SK-N-SH treated with all-trans-retinoic acid at 6 μM for 48 hours (cell line): ENCODE results near the gene FCF1.

Source experiments
- ATAC-seq: fragments of 200-7000 bp; cut with Tn5 transposase; 3 replicates; pipeline ENCODE4 v1.9.1; 2020; ENCODE audit warnings: mild to moderate bottlenecking, moderate library complexity
- ARNTL ChIP-seq: fragments of 450-650 bp; formaldehyde crosslinking; IDR thresholded peaks from 2 replicates; pipeline ENCODE4 v1.5.0; 2020; ENCODE audit warnings: low read depth, mild to moderate bottlenecking, moderate library complexity, borderline replicate concordance
- BACH2 ChIP-seq: fragments of 250-450 bp; sonication (Bioruptor Pico); IDR thresholded peaks from 2 replicates; pipeline ENCODE4 v1.9.0; 2021; ENCODE audit warnings: mild to moderate bottlenecking, borderline replicate concordance
- CSDC2 ChIP-seq: fragments of 250-450 bp; sonication (Bioruptor Pico); IDR thresholded peaks from 2 replicates; pipeline ENCODE4 v1.5.0; 2020; ENCODE audit warnings: mild to moderate bottlenecking, moderate library complexity
- ESRRG ChIP-seq: fragments of 250-450 bp; sonication (Bioruptor Pico); IDR thresholded peaks from 2 replicates; pipeline ENCODE4 v1.6.1; 2021; ENCODE audit warnings: mild to moderate bottlenecking
- GLIS3 ChIP-seq: fragments of 250-450 bp; sonication (Bioruptor Pico); IDR thresholded peaks from 2 replicates; pipeline ENCODE4 v1.5.0; 2020; ENCODE audit warnings: mild to moderate bottlenecking, moderate library complexity
- ISL1 ChIP-seq: fragments of 250-450 bp; sonication (Bioruptor Pico); IDR thresholded peaks from 2 replicates; pipeline ENCODE4 v2.1.2; 2022; ENCODE audit warnings: mild to moderate bottlenecking, moderate library complexity
- OSR1 ChIP-seq: fragments of 250-450 bp; sonication (Bioruptor Pico); IDR thresholded peaks from 2 replicates; pipeline ENCODE4 v1.8.0; 2022; ENCODE audit warnings: moderate library complexity, mild to moderate bottlenecking, inconsistent platforms
- PPARA ChIP-seq: fragments of 250-450 bp; sonication (Bioruptor Pico); IDR thresholded peaks from 2 replicates; pipeline ENCODE4 v1.5.0; 2020; ENCODE audit warnings: mild to moderate bottlenecking, borderline replicate concordance
- RARB ChIP-seq: fragments of 250-450 bp; sonication (Bioruptor Pico); IDR thresholded peaks from 2 replicates; pipeline ENCODE4 v1.8.0; 2021; ENCODE audit warnings: mild to moderate bottlenecking, moderate library complexity
- SNAI2 ChIP-seq: fragments of 250-450 bp; sonication (Bioruptor Pico); IDR thresholded peaks from 2 replicates; pipeline ENCODE4 v1.5.0; 2020; ENCODE audit warnings: mild to moderate bottlenecking, moderate library complexity
- TCF4 ChIP-seq: fragments of 250-450 bp; sonication (Bioruptor Pico); IDR thresholded peaks from 2 replicates; pipeline ENCODE4 v1.8.0; 2021; ENCODE audit warnings: mild to moderate bottlenecking, moderate library complexity, borderline replicate concordance
- TOX ChIP-seq: fragments of 250-450 bp; sonication (Bioruptor Pico); IDR thresholded peaks from 2 replicates; pipeline ENCODE4 v1.8.0; 2021; ENCODE audit warnings: mild to moderate bottlenecking, moderate library complexity, borderline replicate concordance
- ZC3H10 ChIP-seq: fragments of 250-450 bp; sonication (Bioruptor Pico); IDR thresholded peaks from 2 replicates; pipeline ENCODE4 v1.5.1; 2021; ENCODE audit warnings: mild to moderate bottlenecking, moderate library complexity
- ZFP3 ChIP-seq: fragments of 250-450 bp; sonication (Bioruptor Pico); IDR thresholded peaks from 2 replicates; pipeline ENCODE4 v1.5.0; 2020; ENCODE audit warnings: mild to moderate bottlenecking, moderate library complexity
- ZFP30 ChIP-seq: fragments of 450-650 bp; formaldehyde crosslinking; IDR thresholded peaks from 2 replicates; pipeline ENCODE4 v1.5.0; 2022; ENCODE audit warnings: mild to moderate bottlenecking, moderate library complexity
- ZNF565 ChIP-seq: fragments of 450-650 bp; formaldehyde crosslinking; conservative IDR thresholded peaks from 2 replicates; pipeline ENCODE4 v1.5.0; 2020; ENCODE audit warnings: low read depth, mild to moderate bottlenecking, moderate library complexity
- ZNF8 ChIP-seq: fragments of 450-650 bp; formaldehyde crosslinking; IDR thresholded peaks from 2 replicates; pipeline ENCODE4 v1.5.0; 2020; ENCODE audit warnings: mild to moderate bottlenecking, moderate library complexity
- TF ChIP-seq, protein P1 (sequence below): fragments of 250-450 bp; sonication (Bioruptor Pico); IDR thresholded peaks from 2 replicates; pipeline ENCODE4 v1.8.0; 2020; ENCODE audit warnings: mild to moderate bottlenecking, moderate library complexity, borderline replicate concordance
- TF ChIP-seq, protein P2 (sequence below): fragments of 250-450 bp; sonication (Bioruptor Pico); IDR thresholded peaks from 2 replicates; pipeline ENCODE4 v1.5.1; 2020; ENCODE audit warnings: low read depth, mild to moderate bottlenecking, moderate library complexity

Gene FCF1, protein sequence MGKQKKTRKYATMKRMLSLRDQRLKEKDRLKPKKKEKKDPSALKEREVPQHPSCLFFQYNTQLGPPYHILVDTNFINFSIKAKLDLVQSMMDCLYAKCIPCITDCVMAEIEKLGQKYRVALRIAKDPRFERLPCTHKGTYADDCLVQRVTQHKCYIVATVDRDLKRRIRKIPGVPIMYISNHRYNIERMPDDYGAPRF

DNA sequence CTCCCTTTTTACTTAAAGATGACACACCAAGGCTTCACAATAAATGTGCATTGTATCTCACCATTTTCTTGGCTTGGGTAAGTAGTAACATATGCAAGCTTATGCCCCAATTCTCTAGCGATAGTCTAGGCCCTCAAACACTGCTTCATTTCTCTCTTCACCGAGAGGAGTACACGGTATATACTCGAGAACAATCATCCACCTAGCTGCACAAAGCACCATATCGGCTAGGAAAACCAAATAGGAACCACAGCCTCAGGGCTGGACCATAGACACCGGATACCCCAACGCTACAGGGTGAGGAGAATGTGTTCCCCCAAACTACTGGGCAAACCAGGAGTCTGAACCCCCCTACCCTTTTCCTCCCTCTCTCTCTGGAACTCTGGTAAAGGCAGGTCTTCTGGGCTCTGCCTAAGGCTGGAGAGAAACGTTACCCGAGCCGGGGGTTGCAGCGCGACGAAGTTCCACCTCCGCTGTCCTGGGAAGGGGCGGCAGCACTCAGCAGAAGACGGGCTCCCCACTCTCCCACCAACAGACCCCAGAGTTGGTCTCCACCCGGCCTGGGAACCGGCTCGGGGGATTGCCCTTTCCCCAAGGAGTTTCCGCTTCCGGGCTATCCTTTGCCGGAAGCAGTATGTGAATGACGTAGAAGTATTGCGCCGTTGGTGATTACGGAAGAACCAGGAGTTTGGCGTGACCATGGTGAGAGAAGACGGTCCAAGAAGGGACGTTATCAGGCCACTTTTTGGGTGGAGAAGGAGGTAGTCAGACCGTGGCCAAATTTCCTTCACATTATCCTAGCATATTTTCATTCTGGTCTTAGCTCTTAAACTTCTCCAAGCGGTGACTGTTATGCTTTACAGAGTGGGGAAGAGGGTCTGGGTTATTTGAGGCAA lies at the start of gene FCF1, which contains the start of gene AREL1:
FCF1 (plus strand) TSS at position 646 of the 896 bp plus-strand sequence; CDS start at position 700, 54 bp downstream.
AREL1 (minus strand) TSS at position 582 of the 896 bp plus-strand sequence. CDS start 27,465 bp downstream, outside the sequence.
- ATAC-seq: peak; percentile 98
- TF ChIP-seq ZNF565 (CRISPR knock-in tag) (no peak), ZNF8 (CRISPR knock-in tag) (no peak), ISL1 (CRISPR knock-in tag) (no peak)
- TF ChIP-seq, protein P1, sequence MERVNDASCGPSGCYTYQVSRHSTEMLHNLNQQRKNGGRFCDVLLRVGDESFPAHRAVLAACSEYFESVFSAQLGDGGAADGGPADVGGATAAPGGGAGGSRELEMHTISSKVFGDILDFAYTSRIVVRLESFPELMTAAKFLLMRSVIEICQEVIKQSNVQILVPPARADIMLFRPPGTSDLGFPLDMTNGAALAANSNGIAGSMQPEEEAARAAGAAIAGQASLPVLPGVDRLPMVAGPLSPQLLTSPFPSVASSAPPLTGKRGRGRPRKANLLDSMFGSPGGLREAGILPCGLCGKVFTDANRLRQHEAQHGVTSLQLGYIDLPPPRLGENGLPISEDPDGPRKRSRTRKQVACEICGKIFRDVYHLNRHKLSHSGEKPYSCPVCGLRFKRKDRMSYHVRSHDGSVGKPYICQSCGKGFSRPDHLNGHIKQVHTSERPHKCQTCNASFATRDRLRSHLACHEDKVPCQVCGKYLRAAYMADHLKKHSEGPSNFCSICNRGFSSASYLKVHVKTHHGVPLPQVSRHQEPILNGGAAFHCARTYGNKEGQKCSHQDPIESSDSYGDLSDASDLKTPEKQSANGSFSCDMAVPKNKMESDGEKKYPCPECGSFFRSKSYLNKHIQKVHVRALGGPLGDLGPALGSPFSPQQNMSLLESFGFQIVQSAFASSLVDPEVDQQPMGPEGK (CRISPR knock-in tag): no peak

DNA sequence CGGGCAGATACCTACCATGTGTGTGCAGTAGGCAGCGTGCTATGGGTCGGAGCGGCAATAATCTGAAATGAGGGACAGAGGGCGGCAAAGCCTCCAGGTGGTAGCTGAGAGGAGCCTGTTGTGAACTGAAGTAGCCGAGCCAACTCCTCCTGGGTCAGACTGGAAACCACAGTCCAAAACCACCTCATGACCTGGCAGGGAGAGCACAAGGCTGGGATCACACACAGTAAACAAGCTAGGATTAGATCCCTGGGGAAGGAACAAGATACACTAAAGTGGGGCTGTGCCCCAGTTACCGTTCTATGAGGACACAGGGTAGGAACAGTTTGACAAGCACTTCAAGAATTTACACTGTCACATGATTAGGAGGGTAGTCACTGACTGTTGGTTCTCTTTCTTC lies 49.1 kb upstream of the FCF1 start:
- ATAC-seq: no peak
- TF ChIP-seq ZC3H10 (CRISPR knock-in tag) (no peak), ESRRG (CRISPR knock-in tag) (no peak), ARNTL (no peak), ISL1 (CRISPR knock-in tag) (no peak), GLIS3 (no peak), TCF4 (CRISPR knock-in tag) (no peak), SNAI2 (no peak), ZNF8 (CRISPR knock-in tag) (no peak), PPARA (CRISPR knock-in tag) (no peak), RARB (CRISPR knock-in tag) (no peak), TOX (CRISPR knock-in tag) (no peak)
- TF ChIP-seq, protein P1 (CRISPR knock-in tag): no peak
- TF ChIP-seq, protein P2, sequence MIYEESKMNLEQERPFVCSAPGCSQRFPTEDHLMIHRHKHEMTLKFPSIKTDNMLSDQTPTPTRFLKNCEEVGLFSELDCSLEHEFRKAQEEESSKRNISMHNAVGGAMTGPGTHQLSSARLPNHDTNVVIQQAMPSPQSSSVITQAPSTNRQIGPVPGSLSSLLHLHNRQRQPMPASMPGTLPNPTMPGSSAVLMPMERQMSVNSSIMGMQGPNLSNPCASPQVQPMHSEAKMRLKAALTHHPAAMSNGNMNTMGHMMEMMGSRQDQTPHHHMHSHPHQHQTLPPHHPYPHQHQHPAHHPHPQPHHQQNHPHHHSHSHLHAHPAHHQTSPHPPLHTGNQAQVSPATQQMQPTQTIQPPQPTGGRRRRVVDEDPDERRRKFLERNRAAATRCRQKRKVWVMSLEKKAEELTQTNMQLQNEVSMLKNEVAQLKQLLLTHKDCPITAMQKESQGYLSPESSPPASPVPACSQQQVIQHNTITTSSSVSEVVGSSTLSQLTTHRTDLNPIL (CRISPR knock-in tag): no peak
- TF ChIP-seq, all 23 proteins: peak for 0

GRCh38 chr14:74664717-74665116 lies 48.2 kb upstream of the FCF1 start:
- TF ChIP-seq TOX (CRISPR knock-in tag): no peak
- no peak for TF ChIP-seq ZNF8 (CRISPR knock-in tag)
- no peak for TF ChIP-seq RARB (CRISPR knock-in tag)
- no peak for TF ChIP-seq CSDC2 (CRISPR knock-in tag)
- no peak for TF ChIP-seq OSR1 (CRISPR knock-in tag)

DNA sequence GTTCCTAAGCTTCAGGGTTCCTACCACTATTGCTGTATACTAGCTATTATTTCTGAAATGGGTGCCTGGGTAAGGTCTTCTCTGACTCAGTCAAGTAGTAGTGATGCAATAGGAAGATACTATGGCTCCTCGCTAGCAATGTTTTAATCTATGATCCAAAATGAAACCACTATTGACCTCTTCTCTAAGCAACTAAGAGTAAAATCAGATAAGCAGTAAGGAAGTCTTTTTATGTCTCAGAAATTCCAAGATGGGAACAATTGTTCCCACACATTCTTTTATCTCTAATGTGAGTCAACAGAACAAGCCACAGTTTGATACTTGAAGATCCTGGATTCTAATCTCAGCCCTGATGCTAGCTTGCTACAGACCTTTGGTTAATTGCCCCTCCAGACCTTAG lies 45.2 kb upstream of the FCF1 start:
- TF ChIP-seq CSDC2 (CRISPR knock-in tag) (no peak), ZFP30 (no peak), ISL1 (CRISPR knock-in tag) (peak; percentile 27; the same call in 1 of the 2 replicates)
- TF ChIP-seq, all 23 proteins: peak for 1
- ATAC-seq: no peak

More at GRCh38 chr14:74664717-74665116, 48.2 kb upstream of the FCF1 start:
- ATAC-seq: no peak

DNA sequence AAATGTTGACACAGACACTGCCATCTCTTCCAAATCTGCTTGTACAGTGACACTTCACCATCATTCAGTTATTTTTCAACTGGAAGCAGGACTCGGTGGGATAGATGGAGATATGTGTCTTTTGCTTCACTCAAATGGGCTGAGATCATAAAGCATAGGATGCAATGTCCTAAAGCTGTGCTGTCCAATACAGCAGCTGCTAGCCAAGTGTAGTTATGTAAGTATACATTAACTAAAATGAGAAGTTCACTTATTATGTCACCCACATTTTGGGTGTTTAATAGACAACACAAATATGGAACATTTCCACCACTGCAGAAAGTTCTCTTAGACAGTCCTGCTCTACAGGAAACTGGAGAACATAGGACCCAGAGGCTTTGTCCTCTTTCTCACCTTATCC lies 43.7 kb upstream of the FCF1 start:
- ATAC-seq: no peak
- no peak for TF ChIP-seq ISL1 (CRISPR knock-in tag)
- no peak for TF ChIP-seq CSDC2 (CRISPR knock-in tag)
- no peak for TF ChIP-seq TCF4 (CRISPR knock-in tag)
- no peak for TF ChIP-seq ZNF8 (CRISPR knock-in tag)
- TF ChIP-seq ZNF565 (CRISPR knock-in tag): no peak
- no peak for TF ChIP-seq ARNTL
- TF ChIP-seq ZC3H10 (CRISPR knock-in tag): no peak
- TF ChIP-seq PPARA (CRISPR knock-in tag): no peak
- TF ChIP-seq, protein P1 (CRISPR knock-in tag): no peak
- no peak for TF ChIP-seq BACH2 (CRISPR knock-in tag)
- TF ChIP-seq ZFP3 (CRISPR knock-in tag): no peak
